PFSK-1 (cell line): ENCODE measurements around the gene ALG1.
"Not testable (repeated sequence)": the region's sequence is repeated elsewhere in the genome, so short reads cannot be mapped to it uniquely, and the experiment has no call there.

Experiments used
- FOXP2 ChIP-seq: optimal IDR thresholded peaks from 2 replicates; pipeline ENCODE3; 2011; ENCODE audit warnings: borderline replicate concordance, control low read depth, inconsistent platforms; ENCODE audit not compliant: insufficient read depth; ENCODE audit errors: extremely low read length, extremely low read depth
- POLR2AphosphoS5 ChIP-seq: IDR thresholded peaks from 2 replicates; pipeline ENCODE4 v1.6.1; 2012; ENCODE audit warnings: low read depth, mild to moderate bottlenecking, control low read depth, low read length, moderate library complexity
- SIN3A ChIP-seq: IDR thresholded peaks from 2 replicates; pipeline ENCODE4 v1.6.1; 2012; ENCODE audit warnings: mild to moderate bottlenecking, low read length, moderate library complexity, borderline replicate concordance; ENCODE audit not compliant: insufficient read depth
- TAF1 ChIP-seq: IDR thresholded peaks from 2 replicates; pipeline ENCODE4 v1.6.1; 2012; ENCODE audit warnings: low read length, control low read depth, borderline replicate concordance; ENCODE audit not compliant: insufficient read depth
- TF ChIP-seq, protein P1 (sequence below), 2 experiments: IDR thresholded peaks; 2 replicates each; pipeline versions ENCODE4 v1.6.1 to v1.8.0; 2011 to 2012; ENCODE audit warnings: low read depth in 2 of 2, low read length in 2 of 2, control low read depth in 1 of 2, inconsistent platforms in 1 of 2, mild to moderate bottlenecking in 1 of 2, moderate library complexity in 1 of 2; ENCODE audit not compliant: insufficient read depth in 1 of 2

Gene ALG1

DNA sequence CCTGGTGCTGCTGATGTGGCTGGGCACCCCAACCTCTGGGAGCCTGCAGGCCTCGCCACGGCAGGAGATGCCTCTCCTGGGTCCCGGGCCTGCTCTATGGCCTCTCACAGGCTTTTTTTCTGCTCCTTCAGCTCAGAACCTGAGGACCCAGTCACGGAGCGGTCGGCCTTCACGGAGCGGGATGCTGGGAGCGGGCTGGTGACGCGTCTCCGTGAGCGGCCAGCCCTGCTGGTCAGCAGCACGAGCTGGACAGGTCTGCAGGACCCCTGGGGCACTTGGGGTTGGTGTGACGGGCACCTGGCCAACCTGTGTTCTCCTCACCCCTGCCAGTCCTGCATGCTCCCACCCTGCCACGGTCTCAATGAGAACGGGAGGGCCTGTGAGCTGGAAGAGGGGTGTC, 7.0 kb downstream of the ALG1 start:
- TF ChIP-seq POLR2AphosphoS5: no peak
- TF ChIP-seq SIN3A: no peak
- no peak for TF ChIP-seq FOXP2
- no peak for TF ChIP-seq TAF1
- TF ChIP-seq, protein P1, sequence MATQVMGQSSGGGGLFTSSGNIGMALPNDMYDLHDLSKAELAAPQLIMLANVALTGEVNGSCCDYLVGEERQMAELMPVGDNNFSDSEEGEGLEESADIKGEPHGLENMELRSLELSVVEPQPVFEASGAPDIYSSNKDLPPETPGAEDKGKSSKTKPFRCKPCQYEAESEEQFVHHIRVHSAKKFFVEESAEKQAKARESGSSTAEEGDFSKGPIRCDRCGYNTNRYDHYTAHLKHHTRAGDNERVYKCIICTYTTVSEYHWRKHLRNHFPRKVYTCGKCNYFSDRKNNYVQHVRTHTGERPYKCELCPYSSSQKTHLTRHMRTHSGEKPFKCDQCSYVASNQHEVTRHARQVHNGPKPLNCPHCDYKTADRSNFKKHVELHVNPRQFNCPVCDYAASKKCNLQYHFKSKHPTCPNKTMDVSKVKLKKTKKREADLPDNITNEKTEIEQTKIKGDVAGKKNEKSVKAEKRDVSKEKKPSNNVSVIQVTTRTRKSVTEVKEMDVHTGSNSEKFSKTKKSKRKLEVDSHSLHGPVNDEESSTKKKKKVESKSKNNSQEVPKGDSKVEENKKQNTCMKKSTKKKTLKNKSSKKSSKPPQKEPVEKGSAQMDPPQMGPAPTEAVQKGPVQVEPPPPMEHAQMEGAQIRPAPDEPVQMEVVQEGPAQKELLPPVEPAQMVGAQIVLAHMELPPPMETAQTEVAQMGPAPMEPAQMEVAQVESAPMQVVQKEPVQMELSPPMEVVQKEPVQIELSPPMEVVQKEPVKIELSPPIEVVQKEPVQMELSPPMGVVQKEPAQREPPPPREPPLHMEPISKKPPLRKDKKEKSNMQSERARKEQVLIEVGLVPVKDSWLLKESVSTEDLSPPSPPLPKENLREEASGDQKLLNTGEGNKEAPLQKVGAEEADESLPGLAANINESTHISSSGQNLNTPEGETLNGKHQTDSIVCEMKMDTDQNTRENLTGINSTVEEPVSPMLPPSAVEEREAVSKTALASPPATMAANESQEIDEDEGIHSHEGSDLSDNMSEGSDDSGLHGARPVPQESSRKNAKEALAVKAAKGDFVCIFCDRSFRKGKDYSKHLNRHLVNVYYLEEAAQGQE (IDR thresholded peaks at IDR 0.05; ENCODE audit: insufficient read depth in 1 of 2, low read depth in 2 of 2, low read length in 2 of 2): no peak

DNA sequence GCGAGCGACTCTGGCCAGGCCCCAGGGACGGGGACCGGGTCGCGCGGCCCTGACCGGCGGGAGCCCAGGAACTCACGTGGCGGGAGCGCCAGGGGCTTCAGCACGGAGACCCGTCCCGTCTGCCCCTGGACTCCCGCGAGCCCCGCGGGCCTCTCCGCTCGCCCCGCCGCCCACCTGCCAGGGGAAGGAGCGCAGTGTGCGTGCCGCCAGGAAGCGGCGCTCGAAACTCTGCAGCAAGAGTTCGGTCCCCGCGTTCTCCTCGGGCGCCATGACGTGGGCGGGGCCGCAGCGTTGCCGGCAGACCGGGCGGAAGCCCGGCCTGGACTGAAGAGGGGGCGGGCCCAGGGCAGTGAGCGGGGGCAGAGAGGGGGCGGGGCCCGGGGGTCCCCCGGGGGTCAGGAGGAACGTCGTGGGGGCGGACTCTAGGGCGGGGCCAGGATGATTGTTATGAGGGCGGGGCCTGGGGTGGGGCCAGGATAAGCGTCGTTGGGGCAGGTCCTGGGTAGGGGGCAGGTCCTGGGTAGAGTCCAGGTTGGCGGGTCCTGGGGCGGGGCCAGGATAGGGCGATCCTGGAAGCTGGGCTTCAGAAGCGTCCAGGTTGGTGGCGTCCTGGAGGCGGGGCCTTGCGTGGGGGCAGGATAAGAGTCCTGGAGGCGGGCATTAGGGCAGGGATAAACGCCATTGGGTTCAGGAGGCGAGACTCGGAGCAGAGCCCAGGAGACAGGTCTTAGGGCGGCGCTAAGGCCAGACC, 26.0 kb downstream of the ALG1 start, which contains the start of gene EEF2KMT:
EEF2KMT (minus strand) TSS at position 326 of the 751 bp plus-strand sequence; CDS start at position 270, 56 bp downstream.
- TF ChIP-seq SIN3A, POLR2AphosphoS5, FOXP2: not testable (repeated sequence)

DNA sequence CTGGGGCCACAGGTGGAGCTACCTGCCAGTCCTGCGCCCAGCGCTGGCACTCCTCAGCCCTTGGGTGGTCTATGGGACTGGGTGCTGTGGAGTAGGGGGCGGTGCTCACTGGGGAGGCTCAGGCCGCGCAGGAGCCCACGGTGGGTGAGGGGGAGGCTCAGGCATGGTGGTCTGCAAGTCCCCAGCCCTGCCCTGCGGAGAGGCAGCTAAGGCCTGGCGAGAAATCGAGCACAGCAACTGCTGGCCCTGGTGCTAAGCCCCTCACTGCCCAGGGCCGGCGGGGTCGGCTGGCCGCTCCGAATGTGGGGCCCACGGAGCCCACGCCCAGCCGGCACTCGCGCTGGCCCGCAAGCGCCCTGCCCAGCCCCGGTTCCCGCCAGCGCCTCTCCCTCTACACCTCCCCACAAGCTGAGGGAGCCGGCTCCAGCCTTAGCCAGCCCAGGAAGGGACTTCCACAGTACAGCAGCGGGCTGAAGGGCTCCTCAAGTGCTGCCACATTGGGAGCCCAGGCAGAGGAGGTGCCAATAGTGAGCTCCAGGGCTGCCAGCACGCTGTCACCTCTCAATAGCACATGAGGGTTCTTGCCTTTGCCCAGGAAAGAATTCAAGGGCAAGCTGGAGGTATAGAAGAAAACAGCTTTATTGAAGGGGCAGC, 37.0 kb downstream of the ALG1 start:
- TF ChIP-seq, protein P1 (IDR thresholded peaks at IDR 0.05; ENCODE audit: insufficient read depth in 1 of 2, low read depth in 2 of 2, low read length in 2 of 2): no peak
- TF ChIP-seq SIN3A: no peak
- TF ChIP-seq TAF1: no peak
- no peak for TF ChIP-seq FOXP2
- no peak for TF ChIP-seq POLR2AphosphoS5
